ENCODE data around the gene IRS2. TPM values are rescaled to one million over a fixed set of nuclear protein-coding genes. Genes with fewer than 3 reads are reported as not detected.

IRS2 gene
- total and polyA plus RNA-seq, 2 donors (not counting 1 experiment from before 2014, with no cell fraction given) = 2.3 TPM

DNA sequence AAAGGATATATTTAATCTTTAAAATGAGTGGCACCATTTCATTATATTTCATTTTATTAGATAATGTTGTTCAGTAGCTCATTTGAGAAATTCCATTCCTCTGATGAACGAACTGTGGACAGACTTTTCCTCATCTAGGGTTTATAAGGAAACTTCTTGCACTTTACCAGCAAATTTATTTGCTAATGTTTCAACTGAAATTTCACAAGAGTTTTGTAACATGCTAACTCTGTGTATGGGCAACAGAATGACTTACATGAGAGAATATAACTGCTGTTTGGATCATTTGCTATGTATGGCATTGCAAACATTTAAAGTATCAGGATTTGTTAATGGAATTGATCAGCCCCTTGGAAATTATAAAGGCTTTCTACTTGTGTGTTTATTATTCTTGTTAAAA, 3.7 kb upstream of the IRS2 start:
- Histone ChIP-seq H3K4me2 (ENCODE audit: extremely low read depth, insufficient read depth, low read length) (no peak overlapping the region), H3K27me3 (ENCODE audit: control insufficient read depth, insufficient read depth, low read length) (no peaks in the 10 kb centered on the region), H4K20me1 (ENCODE audit: control insufficient read depth, extremely low read depth, insufficient read depth, low read length) (no peaks in the 10 kb centered on the region), H3K9me3 (ENCODE audit: control insufficient read depth, insufficient read depth, low read depth, low read length) (no peaks in the 10 kb centered on the region), H3K36me3 (ENCODE audit: control insufficient read depth, insufficient read depth, low read length) (no peaks in the 10 kb centered on the region), H3K4me1 (ENCODE audit: control insufficient read depth, extremely low read depth, insufficient read depth, low read length) (no peaks in the 10 kb centered on the region), H3K27ac (ENCODE audit: insufficient read depth, low read length) (no peak overlapping the region), H2AFZ (ENCODE audit: low read length) (no peak overlapping the region), H3K79me2 (ENCODE audit: control insufficient read depth, insufficient read depth, low read length) (no peaks in the 10 kb centered on the region), H3K9ac (ENCODE audit: insufficient read depth, low read length) (no peak overlapping the region), H3K4me3 (replicated peaks in 1 of 4; ENCODE audit: control extremely low read depth in 1 of 4, insufficient read depth in 1 of 4, low read depth in 3 of 4, low read length in 4 of 4) (no peak overlapping the region)
- TF ChIP-seq, protein P1, sequence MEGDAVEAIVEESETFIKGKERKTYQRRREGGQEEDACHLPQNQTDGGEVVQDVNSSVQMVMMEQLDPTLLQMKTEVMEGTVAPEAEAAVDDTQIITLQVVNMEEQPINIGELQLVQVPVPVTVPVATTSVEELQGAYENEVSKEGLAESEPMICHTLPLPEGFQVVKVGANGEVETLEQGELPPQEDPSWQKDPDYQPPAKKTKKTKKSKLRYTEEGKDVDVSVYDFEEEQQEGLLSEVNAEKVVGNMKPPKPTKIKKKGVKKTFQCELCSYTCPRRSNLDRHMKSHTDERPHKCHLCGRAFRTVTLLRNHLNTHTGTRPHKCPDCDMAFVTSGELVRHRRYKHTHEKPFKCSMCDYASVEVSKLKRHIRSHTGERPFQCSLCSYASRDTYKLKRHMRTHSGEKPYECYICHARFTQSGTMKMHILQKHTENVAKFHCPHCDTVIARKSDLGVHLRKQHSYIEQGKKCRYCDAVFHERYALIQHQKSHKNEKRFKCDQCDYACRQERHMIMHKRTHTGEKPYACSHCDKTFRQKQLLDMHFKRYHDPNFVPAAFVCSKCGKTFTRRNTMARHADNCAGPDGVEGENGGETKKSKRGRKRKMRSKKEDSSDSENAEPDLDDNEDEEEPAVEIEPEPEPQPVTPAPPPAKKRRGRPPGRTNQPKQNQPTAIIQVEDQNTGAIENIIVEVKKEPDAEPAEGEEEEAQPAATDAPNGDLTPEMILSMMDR (conservative IDR thresholded peaks at IDR 0.05 in 1 of 2, IDR thresholded peaks at IDR 0.05 in 1 of 2; ENCODE audit: low read depth in 1 of 2, low read length in 2 of 2) = no peak
- TF ChIP-seq EZH2 (IDR thresholded peaks at IDR 0.05; ENCODE audit: low read length, missing control alignments) = no peak
- peak in 1 of 2 donors; percentile 55 for DNase-seq (ENCODE audit: low read depth in 2 of 2)

DNA sequence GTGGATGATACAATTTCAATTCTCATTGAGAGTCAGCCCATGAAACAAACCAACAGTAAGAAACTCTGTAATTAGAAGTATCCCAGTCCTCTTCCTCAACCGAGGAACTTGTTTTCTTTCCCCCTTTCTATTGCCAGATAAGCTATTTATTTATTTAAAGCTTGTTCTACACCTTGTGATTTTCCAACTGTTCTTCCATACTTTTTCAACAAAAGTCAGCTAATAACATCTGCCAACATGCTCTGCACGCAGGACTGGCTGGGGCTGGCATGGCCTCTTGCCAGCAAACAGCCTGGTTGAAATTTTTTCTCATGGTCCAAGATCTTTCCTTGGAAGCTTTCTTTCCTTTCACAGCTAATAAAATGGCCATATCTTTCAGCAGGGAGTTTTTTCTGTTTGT, 2.9 kb upstream of the IRS2 start:
- no peaks in the 10 kb centered on the region for H3K27me3 ChIP-seq (ENCODE audit: control insufficient read depth, insufficient read depth, low read length)
- no peak overlapping the region for H3K4me3 ChIP-seq (replicated peaks in 1 of 4; ENCODE audit: control extremely low read depth in 1 of 4, insufficient read depth in 1 of 4, low read depth in 3 of 4, low read length in 4 of 4)

DNA sequence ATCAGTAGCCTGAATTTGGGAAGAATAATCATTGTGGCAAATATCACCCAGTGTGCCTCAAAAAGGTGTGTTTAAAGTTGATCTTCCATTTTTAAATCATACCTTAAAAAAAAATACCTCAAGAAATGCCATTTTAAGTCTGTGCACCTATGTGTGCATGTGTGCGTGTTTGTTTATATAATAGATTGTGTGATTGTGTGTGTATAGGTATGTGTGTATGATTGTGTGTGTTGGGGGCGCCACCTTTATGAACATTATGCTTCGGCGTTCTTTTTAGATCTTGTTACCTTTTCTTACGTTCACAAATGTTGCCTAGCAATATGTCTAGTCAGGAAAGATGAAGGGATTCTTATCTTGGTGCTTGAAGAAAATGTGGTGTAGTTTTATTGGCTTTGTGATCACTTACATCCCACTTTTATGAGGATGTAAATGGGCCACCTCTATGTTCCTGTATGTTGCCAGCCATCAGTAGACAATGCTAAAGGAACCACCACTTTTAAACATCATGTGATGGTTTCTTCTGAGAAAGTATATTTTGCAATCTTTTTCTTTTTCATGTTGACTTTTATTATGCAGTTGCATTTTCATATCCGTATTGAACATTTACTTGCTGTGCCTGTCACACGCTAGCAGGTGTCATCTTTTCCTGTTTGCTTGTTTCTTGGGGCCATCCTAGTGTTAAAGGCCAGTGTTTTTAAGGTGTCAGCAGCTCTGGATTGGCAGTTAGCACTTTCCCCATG, 2.2 kb upstream of the IRS2 start:
- Histone ChIP-seq H3K9me3 (ENCODE audit: control insufficient read depth, insufficient read depth, low read depth, low read length) (no peaks in the 10 kb centered on the region), H3K79me2 (ENCODE audit: control insufficient read depth, insufficient read depth, low read length) (peaks cover 4% of the 10 kb centered on the region), H2AFZ (ENCODE audit: low read length) (no peak overlapping the region), H3K9ac (ENCODE audit: insufficient read depth, low read length) (no peak overlapping the region), H3K27ac (ENCODE audit: insufficient read depth, low read length) (no peak overlapping the region), H3K36me3 (ENCODE audit: control insufficient read depth, insufficient read depth, low read length) (no peaks in the 10 kb centered on the region), H3K4me1 (ENCODE audit: control insufficient read depth, extremely low read depth, insufficient read depth, low read length) (no peaks in the 10 kb centered on the region), H4K20me1 (ENCODE audit: control insufficient read depth, extremely low read depth, insufficient read depth, low read length) (no peaks in the 10 kb centered on the region), H3K27me3 (ENCODE audit: control insufficient read depth, insufficient read depth, low read length) (no peaks in the 10 kb centered on the region), H3K4me2 (ENCODE audit: extremely low read depth, insufficient read depth, low read length) (no peak overlapping the region), H3K4me3 (replicated peaks in 1 of 4; ENCODE audit: control extremely low read depth in 1 of 4, insufficient read depth in 1 of 4, low read depth in 3 of 4, low read length in 4 of 4) (no peak overlapping the region)
- no peak for TF ChIP-seq EZH2 (IDR thresholded peaks at IDR 0.05; ENCODE audit: low read length, missing control alignments)
- TF ChIP-seq, protein P1 (conservative IDR thresholded peaks at IDR 0.05 in 1 of 2, IDR thresholded peaks at IDR 0.05 in 1 of 2; ENCODE audit: low read depth in 1 of 2, low read length in 2 of 2) = no peak
- DNase-seq (ENCODE audit: low read depth in 2 of 2) = no peak

More for the DNA sequence above, 2.9 kb upstream of the IRS2 start:
- no peaks in the 10 kb centered on the region for H3K9me3 ChIP-seq (ENCODE audit: control insufficient read depth, insufficient read depth, low read depth, low read length)
- H2AFZ ChIP-seq (ENCODE audit: low read length) = no peak overlapping the region
- H3K4me1 ChIP-seq (ENCODE audit: control insufficient read depth, extremely low read depth, insufficient read depth, low read length) = no peaks in the 10 kb centered on the region
- H3K36me3 ChIP-seq (ENCODE audit: control insufficient read depth, insufficient read depth, low read length) = no peaks in the 10 kb centered on the region
- H3K9ac ChIP-seq (ENCODE audit: insufficient read depth, low read length) = no peak overlapping the region
- H3K27ac ChIP-seq (ENCODE audit: insufficient read depth, low read length) = no peak overlapping the region
- no peaks in the 10 kb centered on the region for H4K20me1 ChIP-seq (ENCODE audit: control insufficient read depth, extremely low read depth, insufficient read depth, low read length)
- H3K79me2 ChIP-seq (ENCODE audit: control insufficient read depth, insufficient read depth, low read length) = peaks cover under 1% of the 10 kb centered on the region
- DNase-seq (ENCODE audit: low read depth in 2 of 2) = no peak
- no peak for TF ChIP-seq EZH2 (IDR thresholded peaks at IDR 0.05; ENCODE audit: low read length, missing control alignments)
- TF ChIP-seq, protein P1 (conservative IDR thresholded peaks at IDR 0.05 in 1 of 2, IDR thresholded peaks at IDR 0.05 in 1 of 2; ENCODE audit: low read depth in 1 of 2, low read length in 2 of 2) = no peak
- no peak overlapping the region for H3K4me2 ChIP-seq (ENCODE audit: extremely low read depth, insufficient read depth, low read length)

Data from fibroblast of lung (primary cell).